Epithelial cell of esophagus (primary cell): ENCODE results near the gene ATG16L1.

Experiments
- DNase-seq: peaks from one replicate; pipeline ENCODE4 v3.0.0; 2010; ENCODE audit warnings: low read depth
- H3K4me3 ChIP-seq: 2 replicates; pipeline ENCODE4 v1.5.1; 2011; ENCODE audit warnings: mild to moderate bottlenecking, low read length, control low read depth
- CTCF ChIP-seq: IDR thresholded peaks from 2 replicates; pipeline ENCODE4 v1.5.1; 2011; ENCODE audit warnings: low read depth, mild to moderate bottlenecking, low read length, control low read depth, inconsistent platforms; ENCODE audit not compliant: insufficient read depth; ENCODE audit errors: missing control alignments

ATG16L1 gene

GRCh38 chr2:233245406-233245805, 6.1 kb upstream of the ATG16L1 start:
- no peak overlapping the region for H3K4me3 ChIP-seq
- DNase-seq = no peak
- TF ChIP-seq CTCF = no peak

- DNase-seq = no peak
- no peak overlapping the region for H3K4me3 ChIP-seq
- TF ChIP-seq CTCF = no peak
Measured at GRCh38 chr2:233247116-233247515, 4.4 kb upstream of the ATG16L1 start.

- no peak overlapping the region for H3K4me3 ChIP-seq
- TF ChIP-seq CTCF = no peak
- peak; percentile 99 for DNase-seq
Measured at GRCh38 chr2:233247744-233248143, 3.7 kb upstream of the ATG16L1 start.

- no peak for TF ChIP-seq CTCF
- H3K4me3 ChIP-seq = no peak overlapping the region
- no peak for DNase-seq
Measured at GRCh38 chr2:233248999-233249398, 2.5 kb upstream of the ATG16L1 start.

- TF ChIP-seq CTCF = no peak
- H3K4me3 ChIP-seq = no peak overlapping the region
- no peak for DNase-seq
Measured at GRCh38 chr2:233250568-233250967, 905 bp upstream of the ATG16L1 start.

GRCh38 chr2:233250985-233251305, 528 bp upstream of the ATG16L1 start:
- no peak for TF ChIP-seq CTCF
- DNase-seq = no peak
- peak overlapping the region; percentile 85 for H3K4me3 ChIP-seq

- no peak for DNase-seq
Measured at GRCh38 chr2:233252227-233252626, 754 bp downstream of the ATG16L1 start.

More at GRCh38 chr2:233252227-233252626, 754 bp downstream of the ATG16L1 start:
- no peak for TF ChIP-seq CTCF
- peak overlapping the region; percentile 85 for H3K4me3 ChIP-seq
